GM10248 (cell line): ENCODE data around the gene CNRIP1.

ENCODE experiments used
- CTCF ChIA-PET: fragments of 300-600 bp; sonication (Branson Sonifier 250); formaldehyde crosslinking; extraction: SDS; loops from one replicate; lab custom pipeline; 2021; ENCODE audit warnings: antibody characterized with exemption; lab: Yijun Ruan, JAX
- POLR2A ChIA-PET: fragments of 350-650 bp; sonication (Branson Sonifier 250); formaldehyde crosslinking; extraction: SDS; loops from one replicate; lab custom pipeline; 2020; ENCODE audit warnings: antibody characterized with exemption; lab: Yijun Ruan, JAX
- DNase-seq: peaks from one replicate; pipeline ENCODE4 v3.0.0; 2012; ENCODE audit errors: extremely low spot score
- TF ChIP-seq, protein P1 (sequence below): IDR thresholded peaks from 2 replicates; pipeline ENCODE4 v1.5.1; 2012; ENCODE audit warnings: mild to moderate bottlenecking, low read depth; ENCODE audit errors: extremely low read depth, missing control alignments, control extremely low read depth

Gene CNRIP1

GRCh38 chr2:68363721-68364120 lies 44.0 kb upstream of the CNRIP1 start:
- DNase-seq, result no peak
- POLR2A ChIA-PET, result no interaction called here
- TF ChIP-seq, protein P1, sequence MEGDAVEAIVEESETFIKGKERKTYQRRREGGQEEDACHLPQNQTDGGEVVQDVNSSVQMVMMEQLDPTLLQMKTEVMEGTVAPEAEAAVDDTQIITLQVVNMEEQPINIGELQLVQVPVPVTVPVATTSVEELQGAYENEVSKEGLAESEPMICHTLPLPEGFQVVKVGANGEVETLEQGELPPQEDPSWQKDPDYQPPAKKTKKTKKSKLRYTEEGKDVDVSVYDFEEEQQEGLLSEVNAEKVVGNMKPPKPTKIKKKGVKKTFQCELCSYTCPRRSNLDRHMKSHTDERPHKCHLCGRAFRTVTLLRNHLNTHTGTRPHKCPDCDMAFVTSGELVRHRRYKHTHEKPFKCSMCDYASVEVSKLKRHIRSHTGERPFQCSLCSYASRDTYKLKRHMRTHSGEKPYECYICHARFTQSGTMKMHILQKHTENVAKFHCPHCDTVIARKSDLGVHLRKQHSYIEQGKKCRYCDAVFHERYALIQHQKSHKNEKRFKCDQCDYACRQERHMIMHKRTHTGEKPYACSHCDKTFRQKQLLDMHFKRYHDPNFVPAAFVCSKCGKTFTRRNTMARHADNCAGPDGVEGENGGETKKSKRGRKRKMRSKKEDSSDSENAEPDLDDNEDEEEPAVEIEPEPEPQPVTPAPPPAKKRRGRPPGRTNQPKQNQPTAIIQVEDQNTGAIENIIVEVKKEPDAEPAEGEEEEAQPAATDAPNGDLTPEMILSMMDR, result no peak
- CTCF ChIA-PET, result interaction anchor here (1.1 to 4.3 kb wide), 3 partner anchors 18 to 78 kb away, joined by 3 to 30 read pairs (median 7); no protein-coding TSS in a partner anchor

- no peak for DNase-seq
- TF ChIP-seq, protein P1, result no peak
- ChIA-PET CTCF (interaction anchor here (0.8 to 4.3 kb wide), 6 partner anchors 10 to 79 kb away, joined by 3 to 30 read pairs (median 4); no protein-coding TSS in a partner anchor), POLR2A (no interaction called here)
Measured at GRCh38 chr2:68362749-68363148, 43.0 kb upstream of the CNRIP1 start.

GRCh38 chr2:68362069-68362468 lies 42.3 kb upstream of the CNRIP1 start:
- ChIA-PET POLR2A (no interaction called here), CTCF (interaction anchor here (1.2 to 4.3 kb wide), 2 partner anchors 55 to 80 kb away, joined by 3 to 30 read pairs; no protein-coding TSS in a partner anchor)
- peak; percentile 73 for DNase-seq
- TF ChIP-seq, protein P1, result peak; percentile 76

DNA sequence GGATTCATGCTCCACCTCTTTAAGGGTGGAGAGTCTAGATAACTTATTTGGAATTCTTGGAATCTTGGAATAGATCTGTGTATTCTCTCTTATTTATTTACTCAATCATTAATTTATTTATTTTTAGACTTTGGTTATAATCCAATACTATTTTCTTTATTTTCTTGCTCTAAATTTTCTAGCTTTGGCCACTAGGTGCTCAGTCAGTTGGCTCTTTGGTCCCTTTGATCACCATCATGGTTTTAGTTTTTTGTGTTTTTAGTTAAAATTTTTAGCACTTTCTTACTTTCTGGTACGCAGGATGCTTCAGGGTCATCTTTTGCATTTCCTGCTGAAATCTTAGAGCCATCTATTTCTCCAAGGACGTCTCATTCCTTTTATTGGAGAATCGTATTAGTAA lies 40.1 kb upstream of the CNRIP1 start:
- no peak for DNase-seq
- POLR2A ChIA-PET, result no interaction called here
- TF ChIP-seq, protein P1, result no peak
- CTCF ChIA-PET, result interaction anchor here (1.8 to 4.3 kb wide), 4 partner anchors 12 to 82 kb away, joined by 3 to 30 read pairs (median 8); no protein-coding TSS in a partner anchor

- TF ChIP-seq, protein P1, result peak; percentile 78
- ChIA-PET CTCF (interaction anchor here (0.7 to 3.7 kb wide), 21 partner anchors 10 to 235 kb away, joined by 3 to 19 read pairs (median 4); no protein-coding TSS in a partner anchor), POLR2A (interaction anchor here (0.7 kb wide), 1 partner anchor 24 kb away, joined by 3 read pairs; no protein-coding TSS in a partner anchor)
- peak; percentile 60 for DNase-seq
Measured at GRCh38 chr2:68357605-68358337, 38.0 kb upstream of the CNRIP1 start.

GRCh38 chr2:68356599-68357239 lies 37.0 kb upstream of the CNRIP1 start:
- ChIA-PET POLR2A (interaction anchor here (0.7 kb wide), 1 partner anchor 23 kb away, joined by 3 read pairs; no protein-coding TSS in a partner anchor), CTCF (interaction anchor here (1.0 to 3.7 kb wide), 6 partner anchors 8 to 234 kb away, joined by 4 to 19 read pairs (median 9); no protein-coding TSS in a partner anchor)
- TF ChIP-seq, protein P1, result no peak
- no peak for DNase-seq
